KMS-11 (cell line): ENCODE measurements around the gene IRF7.

ENCODE experiments used
- H2AFZ ChIP-seq: fragments of 200-600 bp; sonication (generic); 2 replicates; pipeline ENCODE4 v1.6.1; 2016; ENCODE audit warnings: antibody characterized with exemption, mixed run types, low read depth
- H3K27ac ChIP-seq: fragments of 200-600 bp; sonication (generic); 2 replicates; pipeline ENCODE4 v1.6.1; 2016; ENCODE audit warnings: mild to moderate bottlenecking, mixed run types
- H3K27me3 ChIP-seq: fragments of 200-600 bp; sonication (generic); 2 replicates; pipeline ENCODE4 v1.6.1; 2017; ENCODE audit warnings: mild to moderate bottlenecking, low read depth, mixed run types, moderate library complexity; ENCODE audit not compliant: insufficient read depth
- H3K36me3 ChIP-seq: fragments of 200-600 bp; sonication (generic); 2 replicates; pipeline ENCODE4 v1.6.1; 2017; ENCODE audit warnings: mild to moderate bottlenecking, mixed run types; ENCODE audit not compliant: insufficient read depth
- H3K4me1 ChIP-seq: fragments of 200-600 bp; sonication (generic); 2 replicates; pipeline ENCODE4 v1.6.1; 2016; ENCODE audit warnings: mild to moderate bottlenecking, low read depth, mixed run types; ENCODE audit not compliant: poor library complexity, severe bottlenecking
- H3K4me2 ChIP-seq: fragments of 200-600 bp; sonication (generic); 2 replicates; pipeline ENCODE4 v1.7.0; 2016; ENCODE audit warnings: mild to moderate bottlenecking, mixed run types
- H3K4me3 ChIP-seq: fragments of 200-600 bp; sonication (generic); IDR thresholded peaks from 2 replicates; pipeline ENCODE4 v1.6.1; 2017; ENCODE audit warnings: low read depth, low read length, mixed read lengths; ENCODE audit not compliant: insufficient read depth
- H3K79me2 ChIP-seq: fragments of 200-600 bp; sonication (generic); 2 replicates; pipeline ENCODE4 v1.6.1; 2016; ENCODE audit warnings: low read depth, mixed run types; ENCODE audit not compliant: insufficient read depth
- H3K9ac ChIP-seq: fragments of 200-600 bp; sonication (generic); 2 replicates; pipeline ENCODE4 v1.6.1; 2016; ENCODE audit warnings: mild to moderate bottlenecking, mixed run types
- H4K20me1 ChIP-seq: fragments of 200-600 bp; sonication (generic); 2 replicates; pipeline ENCODE4 v1.6.1; 2016; ENCODE audit warnings: mild to moderate bottlenecking, mixed run types; ENCODE audit not compliant: insufficient read depth
- TF ChIP-seq, protein P1 (sequence below): fragments of 200-600 bp; sonication (generic); conservative IDR thresholded peaks from 2 replicates; pipeline ENCODE4 v1.6.1; 2017; ENCODE audit warnings: low read depth, mild to moderate bottlenecking, antibody characterized with exemption, low read length, moderate library complexity, mixed read lengths

Gene IRF7

DNA sequence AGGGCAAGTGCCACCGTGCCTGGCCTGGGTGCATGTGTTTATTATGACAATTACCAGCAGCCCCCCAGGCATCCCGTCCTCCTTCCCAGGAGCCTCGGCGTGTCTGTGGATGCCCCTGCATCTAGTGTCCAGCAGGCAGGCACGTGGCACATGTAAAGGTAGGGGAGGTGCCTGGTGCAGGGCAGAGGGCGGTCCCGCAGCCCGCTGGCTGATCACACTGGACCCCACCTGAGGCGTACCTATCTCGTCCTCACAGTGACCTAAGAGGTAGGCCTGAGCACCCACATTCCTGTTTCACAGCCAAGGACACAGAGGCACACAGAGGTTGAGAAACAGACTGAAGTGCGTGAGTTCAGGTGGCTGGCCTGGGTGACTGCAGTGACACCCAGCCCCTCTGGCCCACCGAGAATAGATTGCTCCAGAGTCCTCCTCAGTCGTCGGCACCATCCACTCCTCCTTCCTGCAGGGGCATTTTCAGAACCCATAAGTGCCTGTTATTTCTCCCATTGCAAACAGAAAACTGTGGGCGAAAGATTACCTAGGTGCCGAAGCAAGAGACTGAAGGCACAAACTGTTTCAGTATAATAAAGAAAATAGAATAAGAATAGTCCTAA lies 42.5 kb downstream of the IRF7 start:
- H2AFZ ChIP-seq, result no peak overlapping the region
- peaks cover 13% of the 10 kb centered on the region for H4K20me1 ChIP-seq
- H3K27ac ChIP-seq, result no peak overlapping the region
- H3K27me3 ChIP-seq, result no peaks in the 10 kb centered on the region
- TF ChIP-seq, protein P1, sequence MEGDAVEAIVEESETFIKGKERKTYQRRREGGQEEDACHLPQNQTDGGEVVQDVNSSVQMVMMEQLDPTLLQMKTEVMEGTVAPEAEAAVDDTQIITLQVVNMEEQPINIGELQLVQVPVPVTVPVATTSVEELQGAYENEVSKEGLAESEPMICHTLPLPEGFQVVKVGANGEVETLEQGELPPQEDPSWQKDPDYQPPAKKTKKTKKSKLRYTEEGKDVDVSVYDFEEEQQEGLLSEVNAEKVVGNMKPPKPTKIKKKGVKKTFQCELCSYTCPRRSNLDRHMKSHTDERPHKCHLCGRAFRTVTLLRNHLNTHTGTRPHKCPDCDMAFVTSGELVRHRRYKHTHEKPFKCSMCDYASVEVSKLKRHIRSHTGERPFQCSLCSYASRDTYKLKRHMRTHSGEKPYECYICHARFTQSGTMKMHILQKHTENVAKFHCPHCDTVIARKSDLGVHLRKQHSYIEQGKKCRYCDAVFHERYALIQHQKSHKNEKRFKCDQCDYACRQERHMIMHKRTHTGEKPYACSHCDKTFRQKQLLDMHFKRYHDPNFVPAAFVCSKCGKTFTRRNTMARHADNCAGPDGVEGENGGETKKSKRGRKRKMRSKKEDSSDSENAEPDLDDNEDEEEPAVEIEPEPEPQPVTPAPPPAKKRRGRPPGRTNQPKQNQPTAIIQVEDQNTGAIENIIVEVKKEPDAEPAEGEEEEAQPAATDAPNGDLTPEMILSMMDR, result no peak
- no peak overlapping the region for H3K9ac ChIP-seq
- H3K79me2 ChIP-seq, result peaks cover 16% of the 10 kb centered on the region
- no peaks in the 10 kb centered on the region for H3K36me3 ChIP-seq
- no peak overlapping the region for H3K4me3 ChIP-seq
- H3K4me1 ChIP-seq, result peaks cover 20% of the 10 kb centered on the region
- no peak overlapping the region for H3K4me2 ChIP-seq

DNA sequence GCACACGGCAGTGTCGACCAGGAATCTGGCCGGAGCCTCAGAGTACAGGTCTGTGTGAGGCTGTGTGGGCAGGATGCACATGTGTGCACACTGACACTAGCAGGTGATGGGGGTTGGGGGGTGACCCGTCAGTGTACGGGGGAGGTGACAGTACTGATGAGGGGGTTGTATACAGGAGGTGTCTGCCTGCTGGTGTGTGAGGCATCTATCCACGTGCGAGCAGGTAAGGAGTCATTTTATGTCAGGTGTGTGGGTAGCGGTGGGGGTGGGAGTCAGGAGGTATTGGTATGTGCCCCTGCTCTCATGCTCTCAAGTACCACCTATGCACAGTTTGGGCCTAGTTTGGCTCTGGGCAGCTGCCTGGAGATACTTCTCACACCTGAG lies 44.0 kb downstream of the IRF7 start:
- Histone ChIP-seq H3K27me3 (no peaks in the 10 kb centered on the region), H4K20me1 (no peaks in the 10 kb centered on the region), H3K9ac (no peak overlapping the region), H3K4me2 (no peak overlapping the region), H3K36me3 (no peaks in the 10 kb centered on the region), H3K79me2 (peaks cover 1% of the 10 kb centered on the region), H3K27ac (no peak overlapping the region), H2AFZ (no peak overlapping the region), H3K4me1 (peaks cover 10% of the 10 kb centered on the region), H3K4me3 (no peak overlapping the region)
- TF ChIP-seq, protein P1, result no peak

DNA sequence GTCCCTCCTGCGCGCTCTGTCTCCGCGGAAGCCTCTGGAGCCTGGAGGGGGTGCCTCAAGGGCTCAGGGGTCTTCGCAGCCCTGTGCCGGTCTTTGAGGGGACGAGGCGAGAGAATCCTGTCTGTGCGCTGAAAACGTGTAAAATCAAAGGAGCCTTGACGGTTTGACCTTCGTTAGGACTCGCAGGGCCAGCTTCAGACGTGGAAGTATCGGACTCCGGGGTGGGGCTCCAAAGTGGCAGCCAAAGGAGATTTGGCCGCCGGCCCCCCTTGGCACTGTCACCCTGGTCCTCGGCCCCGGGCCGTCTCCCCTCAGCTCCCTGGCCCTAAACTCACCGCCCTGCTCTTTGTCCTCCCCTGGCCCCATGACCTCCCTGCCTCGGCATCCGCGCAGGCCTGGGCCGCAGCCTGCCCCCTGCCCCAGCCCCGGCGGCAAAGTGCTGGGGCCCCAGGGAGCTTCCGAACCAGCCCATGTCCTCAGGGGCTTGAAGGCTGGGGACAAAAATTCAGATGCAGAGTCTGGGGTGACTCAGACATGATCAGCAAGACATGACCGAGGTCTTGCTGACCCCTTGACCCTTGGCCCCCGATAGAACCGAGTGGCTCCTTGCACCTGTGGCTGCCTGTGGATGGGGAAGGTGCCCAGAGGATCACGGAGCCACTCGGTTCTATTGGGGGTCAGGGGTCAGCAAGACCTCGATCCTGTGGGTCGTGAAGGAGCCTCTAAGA lies 46.4 kb downstream of the IRF7 start:
- H3K4me1 ChIP-seq, result peaks cover 3% of the 10 kb centered on the region
- no peak overlapping the region for H3K27ac ChIP-seq
- no peaks in the 10 kb centered on the region for H3K36me3 ChIP-seq
- H3K9ac ChIP-seq, result peak overlapping the region; percentile 52; the same call in 1 of the 2 replicates
- H3K4me3 ChIP-seq, result no peak overlapping the region
- TF ChIP-seq, protein P1, result no peak
- H3K4me2 ChIP-seq, result peak overlapping the region; percentile 94
- H3K27me3 ChIP-seq, result no peaks in the 10 kb centered on the region
- H2AFZ ChIP-seq, result peak overlapping the region; percentile 41; the same call in 1 of the 2 replicates
- no peaks in the 10 kb centered on the region for H3K79me2 ChIP-seq
- no peaks in the 10 kb centered on the region for H4K20me1 ChIP-seq

DNA sequence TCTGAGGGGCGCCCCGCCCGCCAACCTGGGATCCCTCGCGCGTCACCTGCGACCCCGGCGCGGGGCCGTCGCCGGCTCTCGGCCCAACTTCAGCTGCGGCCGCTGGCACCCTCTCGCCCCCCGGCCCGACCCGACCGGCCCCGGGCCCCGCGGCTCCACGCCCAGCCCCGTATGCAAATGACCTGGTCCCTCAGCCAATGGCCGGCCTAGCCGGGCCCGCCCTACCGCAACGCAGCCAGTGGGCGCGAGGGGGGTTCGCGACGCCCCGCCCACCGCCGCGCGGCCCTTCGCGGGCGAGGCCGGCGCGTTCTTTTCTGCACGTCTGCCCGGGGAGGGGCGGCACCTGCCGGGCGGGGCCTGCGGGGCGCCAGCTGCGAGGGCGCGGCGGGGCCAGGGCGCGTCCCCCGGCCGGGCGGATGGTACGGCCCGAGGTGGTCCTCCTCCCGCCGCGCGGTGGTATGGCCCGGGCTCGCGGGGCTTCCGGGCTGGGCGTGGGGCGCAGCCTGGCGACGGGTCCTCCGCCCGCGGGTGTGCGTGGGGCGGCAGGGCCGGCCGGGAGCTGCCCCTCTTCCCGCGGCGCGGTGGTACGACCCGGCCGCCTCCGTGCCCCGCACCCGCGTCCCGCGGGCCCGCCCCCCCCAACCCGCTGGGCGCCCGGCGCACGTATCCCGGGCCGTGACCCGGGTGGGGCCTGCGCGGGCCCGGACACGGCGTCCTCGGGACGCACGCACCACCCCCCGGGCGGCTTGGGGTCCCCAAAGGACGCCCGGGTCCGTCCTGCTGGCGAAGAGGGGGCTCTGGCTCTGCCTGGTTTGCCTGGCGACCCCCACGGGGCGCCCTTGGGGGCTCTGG lies 47.2 kb downstream of the IRF7 start:
- H3K4me2 ChIP-seq, result peak overlapping the region; percentile 94
- no peaks in the 10 kb centered on the region for H4K20me1 ChIP-seq
- H3K4me1 ChIP-seq, result peaks cover 3% of the 10 kb centered on the region
- H3K79me2 ChIP-seq, result no peaks in the 10 kb centered on the region
- TF ChIP-seq, protein P1, result no peak
- H2AFZ ChIP-seq, result peak overlapping the region; percentile 47
- H3K9ac ChIP-seq, result peak overlapping the region; percentile 52; the same call in 1 of the 2 replicates
- H3K4me3 ChIP-seq, result no peak overlapping the region
- no peaks in the 10 kb centered on the region for H3K27me3 ChIP-seq
- no peaks in the 10 kb centered on the region for H3K36me3 ChIP-seq
- H3K27ac ChIP-seq, result no peak overlapping the region
